Hepatocyte (in vitro differentiated cells): Measurements from ENCODE around the gene APOBEC3C.
"Not testable (repeated sequence)": the region's sequence is repeated elsewhere in the genome, so short reads cannot be mapped to it uniquely, and the experiment has no call there.

Experiments used
- EZH2 ChIP-seq: fragments of 200-600 bp; sonication (generic); IDR thresholded peaks from 2 replicates; pipeline ENCODE4 v1.6.1; 2016; ENCODE audit warnings: antibody characterized with exemption, mild to moderate bottlenecking, borderline replicate concordance
- EZH2phosphoT487 ChIP-seq: fragments of 200-600 bp; sonication (generic); IDR thresholded peaks from one replicate; pipeline ENCODE4 v1.6.1; 2018; ENCODE audit warnings: antibody characterized with exemption, mild to moderate bottlenecking, low read depth, moderate library complexity; ENCODE audit not compliant: unreplicated experiment, severe bottlenecking
- TF ChIP-seq, protein P1 (sequence below): fragments of 200-600 bp; sonication (generic); IDR thresholded peaks from 2 replicates; pipeline ENCODE4 v1.5.1; 2016; ENCODE audit warnings: antibody characterized with exemption, mild to moderate bottlenecking; ENCODE audit not compliant: poor library complexity

DNA sequence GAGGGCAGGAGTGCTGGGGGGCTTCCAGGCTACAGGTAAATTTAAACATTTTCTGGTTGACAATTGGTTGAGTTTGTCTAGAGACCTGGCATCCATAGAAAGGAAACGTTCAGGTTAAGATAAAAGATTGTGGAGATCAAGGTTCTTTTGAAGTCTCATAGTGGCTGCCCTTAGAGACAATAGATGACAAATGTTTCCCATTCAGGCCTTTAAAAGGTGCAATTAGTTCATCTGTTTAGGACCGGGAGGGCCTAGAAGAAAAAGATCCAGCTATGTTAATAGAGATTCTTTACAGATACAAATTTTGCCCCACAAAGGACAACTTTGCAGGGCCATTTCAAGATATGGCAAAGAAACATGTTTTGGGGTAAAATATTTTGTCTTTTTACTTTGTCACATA, 23.0 kb downstream of the APOBEC3C start:
- TF ChIP-seq, protein P1, sequence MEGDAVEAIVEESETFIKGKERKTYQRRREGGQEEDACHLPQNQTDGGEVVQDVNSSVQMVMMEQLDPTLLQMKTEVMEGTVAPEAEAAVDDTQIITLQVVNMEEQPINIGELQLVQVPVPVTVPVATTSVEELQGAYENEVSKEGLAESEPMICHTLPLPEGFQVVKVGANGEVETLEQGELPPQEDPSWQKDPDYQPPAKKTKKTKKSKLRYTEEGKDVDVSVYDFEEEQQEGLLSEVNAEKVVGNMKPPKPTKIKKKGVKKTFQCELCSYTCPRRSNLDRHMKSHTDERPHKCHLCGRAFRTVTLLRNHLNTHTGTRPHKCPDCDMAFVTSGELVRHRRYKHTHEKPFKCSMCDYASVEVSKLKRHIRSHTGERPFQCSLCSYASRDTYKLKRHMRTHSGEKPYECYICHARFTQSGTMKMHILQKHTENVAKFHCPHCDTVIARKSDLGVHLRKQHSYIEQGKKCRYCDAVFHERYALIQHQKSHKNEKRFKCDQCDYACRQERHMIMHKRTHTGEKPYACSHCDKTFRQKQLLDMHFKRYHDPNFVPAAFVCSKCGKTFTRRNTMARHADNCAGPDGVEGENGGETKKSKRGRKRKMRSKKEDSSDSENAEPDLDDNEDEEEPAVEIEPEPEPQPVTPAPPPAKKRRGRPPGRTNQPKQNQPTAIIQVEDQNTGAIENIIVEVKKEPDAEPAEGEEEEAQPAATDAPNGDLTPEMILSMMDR = not testable (repeated sequence)
- not testable (repeated sequence) for TF ChIP-seq EZH2phosphoT487, EZH2
